IMR-90 (cell line): ENCODE data around the gene SCIN. TPM values are rescaled to one million over a fixed set of nuclear protein-coding genes. Genes with fewer than 3 reads are reported as not detected.

Experiments
- ATAC-seq: fragments of 200-7000 bp; cut with Tn5 transposase; 2 replicates; pipeline ENCODE4 v1.9.1; 2020; ENCODE audit warnings: low read depth, mild to moderate bottlenecking, moderate library complexity
- BruUV-seq: library from RNA; stranded (reverse); fragments of 400-500 nt; replicated peaks from 2 replicates; lab custom pipeline; 2021; lab: Mats Ljungman, UMichigan
- CTCF ChIA-PET: fragments of 300-600 bp; formaldehyde crosslinking; extraction: SDS; loops from one replicate; lab custom pipeline; 2021; ENCODE audit warnings: antibody characterized with exemption; lab: Yijun Ruan, JAX
- POLR2A ChIA-PET: fragments of 300-600 bp; sonication (Branson Sonifier 250); formaldehyde crosslinking; loops from one replicate; lab custom pipeline; 2022; ENCODE audit warnings: antibody characterized with exemption; ENCODE audit not compliant: unreplicated experiment; lab: Charles Lee
- DNase-seq: peaks from one replicate; pipeline ENCODE4 v3.0.0; 2013
- H2AFZ ChIP-seq: replicated peaks from 2 replicates; pipeline ENCODE3; 2013; ENCODE audit warnings: low read length, mild to moderate bottlenecking; ENCODE audit not compliant: poor library complexity
- H2AK5ac ChIP-seq: 2 replicates; pipeline ENCODE4 v1.6.1; 2013; ENCODE audit warnings: low read depth, low read length, inconsistent platforms
- H2AK9ac ChIP-seq: replicated peaks from 2 replicates; pipeline ENCODE3; 2013; ENCODE audit warnings: mild to moderate bottlenecking, low read depth, low read length, moderate library complexity; ENCODE audit not compliant: poor library complexity
- H2BK120ac ChIP-seq: 2 replicates; pipeline ENCODE4 v1.6.1; 2013; ENCODE audit warnings: low read depth, low read length, inconsistent platforms
- H2BK15ac ChIP-seq: 3 replicates; pipeline ENCODE4 v1.6.1; 2013; ENCODE audit warnings: low read depth, low read length, inconsistent platforms
- H2BK20ac ChIP-seq: 2 replicates; pipeline ENCODE4 v1.6.1; 2013; ENCODE audit warnings: low read depth, mild to moderate bottlenecking, inconsistent platforms, low read length, moderate library complexity
- H2BK5ac ChIP-seq: 2 replicates; pipeline ENCODE4 v1.6.1; 2013; ENCODE audit warnings: mild to moderate bottlenecking, low read depth, low read length, inconsistent platforms; ENCODE audit not compliant: poor library complexity, severe bottlenecking
- H3K14ac ChIP-seq: replicated peaks from 2 replicates; pipeline ENCODE4 v1.6.1; 2013; ENCODE audit warnings: low read depth, low read length, inconsistent platforms
- H3K18ac ChIP-seq: 2 replicates; pipeline ENCODE4 v1.6.1; 2013; ENCODE audit warnings: low read depth, low read length, control low read depth
- H3K23ac ChIP-seq: 2 replicates; pipeline ENCODE4 v1.6.1; 2013; ENCODE audit warnings: low read depth, low read length, inconsistent platforms
- H3K27ac ChIP-seq: 2 replicates; pipeline ENCODE4 v1.5.1; 2013; ENCODE audit warnings: mild to moderate bottlenecking, control low read depth, low read length; ENCODE audit not compliant: insufficient read depth
- H3K27me3 ChIP-seq: 2 replicates; pipeline ENCODE4 v1.6.1; 2013; ENCODE audit warnings: low read length; ENCODE audit not compliant: control insufficient read depth, insufficient read depth
- H3K36me3 ChIP-seq: 2 replicates; pipeline ENCODE4 v1.6.1; 2013; ENCODE audit warnings: low read length, mixed read lengths; ENCODE audit not compliant: control insufficient read depth, insufficient read depth
- H3K4ac ChIP-seq: 2 replicates; pipeline ENCODE4 v1.6.1; 2013; ENCODE audit warnings: low read depth, low read length, inconsistent platforms
- H3K4me1 ChIP-seq: 2 replicates; pipeline ENCODE4 v1.6.1; 2013; ENCODE audit warnings: low read length, mixed read lengths; ENCODE audit not compliant: control insufficient read depth, insufficient read depth
- H3K4me2 ChIP-seq: 2 replicates; pipeline ENCODE4 v1.6.1; 2013; ENCODE audit warnings: low read depth, mild to moderate bottlenecking, control low read depth, low read length, moderate library complexity
- H3K4me3 ChIP-seq: 2 replicates; pipeline ENCODE4 v1.5.1; 2013; ENCODE audit warnings: low read depth, mild to moderate bottlenecking, control low read depth, low read length, moderate library complexity; ENCODE audit not compliant: insufficient read depth
- H3K56ac ChIP-seq: 2 replicates; pipeline ENCODE4 v1.6.1; 2013; ENCODE audit warnings: low read length, inconsistent platforms; ENCODE audit not compliant: insufficient read depth; ENCODE audit errors: extremely low read depth
- H3K79me1 ChIP-seq, 2 experiments: 2 replicates each; pipeline ENCODE4 v1.6.1; 2013; ENCODE audit warnings: low read length in 2 of 2, inconsistent platforms in 1 of 2, low read depth in 1 of 2
- H3K9ac ChIP-seq: 2 replicates; pipeline ENCODE4 v1.6.1; 2013; ENCODE audit warnings: low read depth, low read length, control low read depth
- H3K9me1 ChIP-seq: 2 replicates; pipeline ENCODE4 v1.6.1; 2013; ENCODE audit warnings: low read length, inconsistent platforms; ENCODE audit not compliant: insufficient read depth
- H3K9me3 ChIP-seq: 2 replicates; pipeline ENCODE4 v1.6.1; 2013; ENCODE audit warnings: low read length; ENCODE audit not compliant: control insufficient read depth, insufficient read depth
- H4K20me1 ChIP-seq: 2 replicates; pipeline ENCODE4 v1.6.1; 2013; ENCODE audit warnings: low read length, inconsistent platforms; ENCODE audit not compliant: insufficient read depth
- H4K5ac ChIP-seq: 2 replicates; pipeline ENCODE4 v1.6.1; 2013; ENCODE audit warnings: mild to moderate bottlenecking, low read depth, low read length, control low read depth
- H4K8ac ChIP-seq, 2 experiments: 2 replicates each; pipeline ENCODE4 v1.6.1; 2013; ENCODE audit warnings: low read depth in 2 of 2, low read length in 2 of 2, control low read depth in 1 of 2, inconsistent platforms in 1 of 2
- H4K91ac ChIP-seq: 2 replicates; pipeline ENCODE4 v1.6.1; 2013; ENCODE audit warnings: low read depth, low read length, inconsistent platforms; ENCODE audit not compliant: insufficient read depth
- CEBPB ChIP-seq: IDR thresholded peaks from 2 replicates; pipeline ENCODE4 v1.6.1; 2012; ENCODE audit warnings: low read depth, low read length, improper control_type of control experiment
- CHD1 ChIP-seq: IDR thresholded peaks from 2 replicates; pipeline ENCODE4 v1.6.1; 2012; ENCODE audit warnings: low read depth, low read length, improper control_type of control experiment
- POLR2A ChIP-seq: IDR thresholded peaks from 2 replicates; pipeline ENCODE4 v1.6.1; 2012; ENCODE audit warnings: mild to moderate bottlenecking, low read depth, low read length
- RAD21 ChIP-seq: IDR thresholded peaks from 2 replicates; pipeline ENCODE4 v1.6.1; 2012; ENCODE audit warnings: low read length, improper control_type of control experiment
- RCOR1 ChIP-seq: IDR thresholded peaks from 2 replicates; pipeline ENCODE4 v1.6.1; 2012; ENCODE audit warnings: mild to moderate bottlenecking, low read length, improper control_type of control experiment; ENCODE audit not compliant: insufficient replicate concordance
- WGBS, 2 experiments: methylation state at CpG; one replicate each; pipeline versions ENCODE4 v1.1.5 to v1.1.7; 2013; ENCODE audit warnings: missing lambda C conversion rate in 2 of 2; ENCODE audit not compliant: insufficient read length in 1 of 2; ENCODE audit errors: extremely low coverage in 2 of 2; 5-methylcytosine and 5-hydroxymethylcytosine counted together
- dilution Hi-C: fragments of 300-500 bp; cut with HindIII; formaldehyde crosslinking; loops from one replicate; pipeline ENCODE4 v1.14.3; 2018; ENCODE audit warnings: low sequenced_read_pairs; ENCODE audit not compliant: unreplicated experiment
- in situ Hi-C: fragments of 300-500 bp; cut with MboI; formaldehyde crosslinking; loops from 3 replicates; pipeline ENCODE4 v1.14.3; 2019; ENCODE audit warnings: low sequenced_read_pairs, inconsistent platforms, mixed read lengths
- intact Hi-C: fragments of 100-400 bp; cut with micrococcal nuclease; formaldehyde crosslinking; loops from 2 replicates; pipeline ENCODE4 v1.10.0; 2022
- polyA plus RNA-seq, 3 experiments: library from polyadenylated mRNA; depleted of rRNA; stranded (reverse); fragments of >200 nt; gene quantifications; 2 replicates each; pipeline ENCODE4 v1.2.3, GENCODE V29; 2012; ENCODE audit warnings: low replicate concordance in 1 of 3
- total RNA-seq: library from RNA; depleted of rRNA; stranded (reverse); fragments of >200 nt; gene quantifications from 2 replicates; pipeline ENCODE4 v1.2.3, GENCODE V29; 2012

Gene SCIN
- total and polyA plus RNA-seq, 2 of the 4 experiments (the other 2 are of a cell fraction): under 0.01 to 0.05 TPM

GRCh38 chr7:12609561-12609960, 39.0 kb downstream of the SCIN start:
- ChIA-PET POLR2A (no interaction called here), CTCF (no interaction called here)
- no peaks in the 10 kb centered on the region for H3K9me3 ChIP-seq
- no peak overlapping the region for H2BK120ac ChIP-seq
- no peak overlapping the region for H2AFZ ChIP-seq
- ATAC-seq: no peak
- H3K56ac ChIP-seq: no peak overlapping the region
- no peak overlapping the region for H2BK20ac ChIP-seq
- H3K14ac ChIP-seq: no peak overlapping the region
- no peaks in the 10 kb centered on the region for H3K4me1 ChIP-seq
- no peak overlapping the region for H2BK5ac ChIP-seq
- WGBS, 2 experiments: no CpG with 5 or more reads among the region's 1 CpG
- in situ Hi-C loops (no loop called here), dilution Hi-C loops (no loop called here), intact Hi-C loops (no loop called here)
- H3K9me1 ChIP-seq: no peaks in the 10 kb centered on the region
- H4K20me1 ChIP-seq: no peaks in the 10 kb centered on the region
- no peak overlapping the region for H4K5ac ChIP-seq
- no peak overlapping the region for H4K8ac ChIP-seq
- no peak overlapping the region for H2AK9ac ChIP-seq
- H3K18ac ChIP-seq: no peak overlapping the region
- H3K9ac ChIP-seq: no peak overlapping the region
- no peaks in the 10 kb centered on the region for H3K27me3 ChIP-seq
- H3K4me2 ChIP-seq: no peak overlapping the region
- TF ChIP-seq CEBPB (no peak), RCOR1 (no peak), RAD21 (no peak), CHD1 (no peak), POLR2A (no peak)
- no peak overlapping the region for H2BK15ac ChIP-seq
- H2AK5ac ChIP-seq: no peak overlapping the region
- H3K36me3 ChIP-seq: no peaks in the 10 kb centered on the region
- no peak overlapping the region for H3K4ac ChIP-seq
- no peak for DNase-seq
- no peak overlapping the region for H3K23ac ChIP-seq
- no peaks in the 10 kb centered on the region for H3K79me1 ChIP-seq
- H3K4me3 ChIP-seq: no peak overlapping the region
- H3K27ac ChIP-seq: no peak overlapping the region
- BruUV-seq: no TSS peak
- H4K91ac ChIP-seq: no peak overlapping the region
